Measurements from ENCODE around the gene VWCE. TPM values are rescaled to one million over a fixed set of nuclear protein-coding genes. Genes with fewer than 3 reads are reported as not detected.

VWCE gene
- total RNA-seq, 4 donors from 2014 or later = 0.32 to 1.4 (median 0.58) TPM

- intact Hi-C loops (cut with DNase I) = no loop called here
- Histone ChIP-seq H3K9me3 (no peaks in the 10 kb centered on the region), H3K4me1 (peaks cover 24 to 30% (median 28%) of the 10 kb centered on the region in 4 donors), H3K27ac (replicated peaks in 1 of 4) (no peak overlapping the region), H3K27me3 (peaks cover 0 to 50% (median 7%) of the 10 kb centered on the region in 4 donors), H3K4me3 (no peak overlapping the region), H3K36me3 (no peaks in the 10 kb centered on the region)
- 94% methylated on average over 2 of the region's 2 CpGs for WGBS
- TF ChIP-seq, protein P1, sequence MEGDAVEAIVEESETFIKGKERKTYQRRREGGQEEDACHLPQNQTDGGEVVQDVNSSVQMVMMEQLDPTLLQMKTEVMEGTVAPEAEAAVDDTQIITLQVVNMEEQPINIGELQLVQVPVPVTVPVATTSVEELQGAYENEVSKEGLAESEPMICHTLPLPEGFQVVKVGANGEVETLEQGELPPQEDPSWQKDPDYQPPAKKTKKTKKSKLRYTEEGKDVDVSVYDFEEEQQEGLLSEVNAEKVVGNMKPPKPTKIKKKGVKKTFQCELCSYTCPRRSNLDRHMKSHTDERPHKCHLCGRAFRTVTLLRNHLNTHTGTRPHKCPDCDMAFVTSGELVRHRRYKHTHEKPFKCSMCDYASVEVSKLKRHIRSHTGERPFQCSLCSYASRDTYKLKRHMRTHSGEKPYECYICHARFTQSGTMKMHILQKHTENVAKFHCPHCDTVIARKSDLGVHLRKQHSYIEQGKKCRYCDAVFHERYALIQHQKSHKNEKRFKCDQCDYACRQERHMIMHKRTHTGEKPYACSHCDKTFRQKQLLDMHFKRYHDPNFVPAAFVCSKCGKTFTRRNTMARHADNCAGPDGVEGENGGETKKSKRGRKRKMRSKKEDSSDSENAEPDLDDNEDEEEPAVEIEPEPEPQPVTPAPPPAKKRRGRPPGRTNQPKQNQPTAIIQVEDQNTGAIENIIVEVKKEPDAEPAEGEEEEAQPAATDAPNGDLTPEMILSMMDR (IDR thresholded peaks at IDR 0.05) = no peak
- TF ChIP-seq EP300 (IDR thresholded peaks at IDR 0.05) = no peak
- no peak for TF ChIP-seq POLR2A (IDR thresholded peaks at IDR 0.05; ENCODE audit: low read depth)
- no peak for TF ChIP-seq POLR2AphosphoS5 (IDR thresholded peaks at IDR 0.05)
- DNase-seq (ENCODE audit: extremely low spot score) = no peak
Measured at GRCh38 chr11:61292356-61292755, 2.8 kb downstream of the VWCE start.

- intact Hi-C loops (cut with DNase I) = no loop called here
- peaks cover 0 to 50% (median 7%) of the 10 kb centered on the region in 4 donors for H3K27me3 ChIP-seq
- WGBS = 83% methylated on average over 11 of the region's 12 CpGs
- TF ChIP-seq, protein P1 (IDR thresholded peaks at IDR 0.05) = no peak
- TF ChIP-seq POLR2AphosphoS5 (IDR thresholded peaks at IDR 0.05) (no peak), POLR2A (IDR thresholded peaks at IDR 0.05; ENCODE audit: low read depth) (no peak), EP300 (IDR thresholded peaks at IDR 0.05) (no peak)
- no peak for DNase-seq (ENCODE audit: extremely low spot score)
- H3K9me3 ChIP-seq = no peaks in the 10 kb centered on the region
- no peak overlapping the region for H3K27ac ChIP-seq (replicated peaks in 1 of 4)
- peaks cover 21 to 26% (median 25%) of the 10 kb centered on the region in 4 donors for H3K4me1 ChIP-seq
- H3K4me3 ChIP-seq = no peak overlapping the region
- H3K36me3 ChIP-seq = no peaks in the 10 kb centered on the region
Measured at GRCh38 chr11:61290905-61291690, 4.0 kb downstream of the VWCE start.

DNA sequence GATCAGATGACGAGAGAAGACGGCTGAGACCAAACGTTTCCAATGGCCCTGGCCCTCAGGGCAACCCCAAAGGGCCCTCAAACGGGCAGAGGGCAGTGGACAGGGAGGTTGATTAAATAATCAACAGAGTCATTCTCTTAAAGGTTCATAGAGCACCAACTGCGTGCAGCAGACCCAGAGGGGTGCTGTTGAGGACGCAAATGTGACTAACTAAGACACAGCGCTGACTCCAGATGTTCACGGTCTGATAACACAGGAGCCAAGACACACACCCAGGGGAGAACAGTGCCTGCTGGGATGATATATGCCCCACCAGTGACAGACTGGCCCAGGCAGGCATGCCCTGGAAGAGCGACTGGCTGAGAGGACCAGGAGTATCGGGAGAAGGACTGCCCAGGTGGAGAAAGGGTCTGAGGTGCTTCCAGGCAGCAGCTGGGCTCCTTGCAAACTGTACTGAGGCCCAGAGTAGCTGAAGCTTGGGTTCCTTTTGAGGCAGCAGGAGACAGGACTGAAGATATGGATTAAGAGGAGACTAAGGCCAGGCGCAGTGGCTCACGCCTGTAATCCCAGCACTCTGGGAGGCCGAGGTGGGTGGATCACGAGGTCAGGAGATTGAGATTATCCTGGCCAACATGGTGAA, 7.7 kb downstream of the VWCE start:
- peaks cover 0 to 18% (median 0%) of the 10 kb centered on the region in 4 donors for H3K27me3 ChIP-seq
- 90% methylated on average over 13 of the region's 14 CpGs for WGBS
- H3K27ac ChIP-seq (replicated peaks in 1 of 4) = no peak overlapping the region

GRCh38 chr11:61283613-61284012, 11.5 kb downstream of the VWCE start:
- intact Hi-C loops (cut with DNase I) = no loop called here
- TF ChIP-seq, protein P1 (IDR thresholded peaks at IDR 0.05) = no peak
- TF ChIP-seq POLR2AphosphoS5 (IDR thresholded peaks at IDR 0.05) = no peak
- no peak for TF ChIP-seq POLR2A (IDR thresholded peaks at IDR 0.05; ENCODE audit: low read depth)
- no peak for TF ChIP-seq EP300 (IDR thresholded peaks at IDR 0.05)
- DNase-seq (ENCODE audit: extremely low spot score) = no peak
- Histone ChIP-seq H3K4me1 (peaks cover 0 to 12% (median 10%) of the 10 kb centered on the region in 4 donors), H3K36me3 (no peaks in the 10 kb centered on the region), H3K27me3 (peaks cover 0 to 8% (median 0%) of the 10 kb centered on the region in 4 donors), H3K9me3 (no peaks in the 10 kb centered on the region), H3K4me3 (no peak overlapping the region), H3K27ac (replicated peaks in 1 of 4) (no peak overlapping the region)
- 97% methylated on average over 4 of the region's 4 CpGs for WGBS

More for the DNA sequence above, 7.7 kb downstream of the VWCE start:
- intact Hi-C loops (cut with DNase I) = no loop called here
- Histone ChIP-seq H3K4me3 (no peak overlapping the region), H3K4me1 (no peaks in the 10 kb centered on the region), H3K36me3 (no peaks in the 10 kb centered on the region), H3K9me3 (no peaks in the 10 kb centered on the region)
- DNase-seq (ENCODE audit: extremely low spot score) = no peak
- no peak for TF ChIP-seq POLR2A (IDR thresholded peaks at IDR 0.05; ENCODE audit: low read depth)
- TF ChIP-seq, protein P1 (IDR thresholded peaks at IDR 0.05) = no peak
- TF ChIP-seq POLR2AphosphoS5 (IDR thresholded peaks at IDR 0.05) = no peak
- no peak for TF ChIP-seq EP300 (IDR thresholded peaks at IDR 0.05)

Data from esophagus muscularis mucosa (tissue), 4 donors.